Tibial nerve (tissue), 4 donors: ENCODE results near the gene PDE1C. TPM values are rescaled to one million over a fixed set of nuclear protein-coding genes. Genes with fewer than 3 reads are reported as not detected.

Source experiments
- DNase-seq, 2 donors: peaks; one replicate each; pipeline ENCODE4 v3.0.0-alpha.2; 2019; ENCODE audit warnings: low spot score in 2 of 2
- H3K27ac ChIP-seq, 4 donors: fragments of 200-600 bp; sonication (generic) in 3 of 4; one replicate each; pipeline ENCODE4 v1.5.1; 2017 to 2019; ENCODE audit warnings: mild to moderate bottlenecking in 1 of 4
- H3K27me3 ChIP-seq, 2 donors: fragments of 200-600 bp; sonication (generic) in 1 of 2; one replicate each; pipeline versions ENCODE4 v1.5.1 to v1.6.0; 2017 to 2019
- H3K36me3 ChIP-seq, 3 donors: fragments of 200-600 bp; sonication (generic); one replicate each; pipeline ENCODE4 v1.5.1; 2018 to 2019
- H3K4me1 ChIP-seq, 4 donors: fragments of 200-600 bp; sonication (generic) in 3 of 4; one replicate each; pipeline ENCODE4 v1.5.1; 2017 to 2019
- H3K4me3 ChIP-seq, 4 donors: fragments of 200-600 bp; sonication (generic) in 3 of 4; one replicate each; pipeline ENCODE4 v1.5.1; 2017 to 2019; ENCODE audit warnings: mild to moderate bottlenecking in 1 of 4, moderate library complexity in 1 of 4
- H3K9me3 ChIP-seq, 4 donors: fragments of 200-600 bp; sonication (generic) in 3 of 4; one replicate each; pipeline ENCODE4 v1.5.1; 2017 to 2019
- CTCF ChIP-seq, 5 experiments: fragments of 200-600 bp in 3 of 5; fragments of 450-650 bp in 2 of 5; sonication (generic) in 3 of 5; IDR thresholded peaks; one replicate each; pipeline ENCODE4 v1.5.1; 2016 to 2019; ENCODE audit warnings: antibody characterized with exemption in 5 of 5, mild to moderate bottlenecking in 3 of 5, moderate library complexity in 2 of 5
- EP300 ChIP-seq, 2 donors: sonication (generic); formaldehyde crosslinking; IDR thresholded peaks; one replicate each; pipeline ENCODE4 v1.6.1; 2017; ENCODE audit warnings: antibody characterized with exemption in 2 of 2, mild to moderate bottlenecking in 1 of 2
- POLR2A ChIP-seq, 2 donors: fragments of 450-650 bp; IDR thresholded peaks; one replicate each; pipeline ENCODE4 v1.6.1; 2017; ENCODE audit warnings: antibody characterized with exemption in 2 of 2, mild to moderate bottlenecking in 2 of 2, moderate library complexity in 2 of 2
- WGBS, 2 donors: methylation state at CpG; one replicate each; pipeline ENCODE4 v1.1.5; 2018; 5-methylcytosine and 5-hydroxymethylcytosine counted together
- total RNA-seq, 4 donors: library from RNA; depleted of rRNA; stranded (reverse); fragments of >200 nt; gene quantifications; one replicate each; pipeline ENCODE4 v1.1.0, GENCODE V29; 2016

Gene PDE1C
- 10 to 100 TPM; 10.6 to 31.8 (median 20.7) TPM for total RNA-seq

GRCh38 chr7:32070406-32071360, at the start of gene PDE1C:
Gene PDE1C (minus strand): TSS chr7:32070407.
- Histone ChIP-seq H3K27me3 (peaks cover 0 to 9% of the 10 kb centered on the region in 2 donors), H3K4me1 (peaks cover 0 to 40% (median 6%) of the 10 kb centered on the region in 4 donors), H3K36me3 (no peaks in the 10 kb centered on the region), H3K27ac (peak within 1 kb of the TSS in 2 of 4 donors; percentile 37 to 64), H3K9me3 (no peaks in the 10 kb centered on the region), H3K4me3 (peak within 1 kb of the TSS; percentile 24 to 68 (median 36))
- 2% methylated on average over 59 to 76 of the region's 88 CpGs for WGBS, 2 donors
- TF ChIP-seq CTCF (IDR thresholded peaks at IDR 0.05), result no peak
- no peak for TF ChIP-seq POLR2A (IDR thresholded peaks at IDR 0.05)
- TF ChIP-seq EP300 (IDR thresholded peaks at IDR 0.05), result no peak
- no peak for DNase-seq

GRCh38 chr7:32119790-32120196, 49.6 kb upstream of the PDE1C start:
- TF ChIP-seq CTCF (IDR thresholded peaks at IDR 0.05), result no peak
- TF ChIP-seq POLR2A (IDR thresholded peaks at IDR 0.05), result no peak
- no peak for TF ChIP-seq EP300 (IDR thresholded peaks at IDR 0.05)
- no peak for DNase-seq
- Histone ChIP-seq H3K27me3 (no peaks in the 10 kb centered on the region), H3K27ac (no peak overlapping the region), H3K4me3 (no peak overlapping the region), H3K4me1 (peaks cover 0 to 3% (median 0%) of the 10 kb centered on the region in 4 donors), H3K36me3 (no peaks in the 10 kb centered on the region), H3K9me3 (peaks cover 0 to 24% (median 3%) of the 10 kb centered on the region in 4 donors)
- WGBS, 2 donors, result 76 to 89% methylated on average over 4 to 7 of the region's 8 CpGs

GRCh38 chr7:32117837-32118236, 47.6 kb upstream of the PDE1C start:
- H3K36me3 ChIP-seq, result no peaks in the 10 kb centered on the region
- TF ChIP-seq EP300 (IDR thresholded peaks at IDR 0.05), result no peak
- TF ChIP-seq POLR2A (IDR thresholded peaks at IDR 0.05), result no peak
- TF ChIP-seq CTCF (IDR thresholded peaks at IDR 0.05), result no peak
- H3K9me3 ChIP-seq, result peaks cover 0 to 17% (median 0%) of the 10 kb centered on the region in 4 donors
- no peak for DNase-seq
- 45 to 72% methylated on average over 2 of the region's 2 CpGs for WGBS, 2 donors
- H3K4me3 ChIP-seq, result no peak overlapping the region
- no peak overlapping the region for H3K27ac ChIP-seq
- H3K27me3 ChIP-seq, result no peaks in the 10 kb centered on the region
- peaks cover 0 to 3% (median 0%) of the 10 kb centered on the region in 4 donors for H3K4me1 ChIP-seq

- Histone ChIP-seq H3K4me3 (no peak overlapping the region), H3K27ac (no peak overlapping the region), H3K36me3 (peaks cover 0 to under 1% (median 0%) of the 10 kb centered on the region in 3 donors), H3K4me1 (peaks cover 0 to 3% (median 0%) of the 10 kb centered on the region in 4 donors), H3K9me3 (peaks cover 0 to 18% (median 2%) of the 10 kb centered on the region in 4 donors), H3K27me3 (no peaks in the 10 kb centered on the region)
- DNase-seq, result no peak
- TF ChIP-seq CTCF (IDR thresholded peaks at IDR 0.05) (no peak), EP300 (IDR thresholded peaks at IDR 0.05) (no peak), POLR2A (IDR thresholded peaks at IDR 0.05) (no peak)
Measured at GRCh38 chr7:32116436-32116835, 46.2 kb upstream of the PDE1C start.

GRCh38 chr7:32115831-32116230, 45.6 kb upstream of the PDE1C start:
- H3K27me3 ChIP-seq, result no peaks in the 10 kb centered on the region
- H3K36me3 ChIP-seq, result peaks cover 0 to 5% (median 0%) of the 10 kb centered on the region in 3 donors
- TF ChIP-seq EP300 (IDR thresholded peaks at IDR 0.05) (no peak), CTCF (IDR thresholded peaks at IDR 0.05) (no peak), POLR2A (IDR thresholded peaks at IDR 0.05) (no peak)
- WGBS, 2 donors, result 35 to 38% methylated on average over 1 of the region's 1 CpG
- DNase-seq, result no peak
- H3K4me3 ChIP-seq, result no peak overlapping the region
- H3K9me3 ChIP-seq, result peaks cover 0 to 24% (median 5%) of the 10 kb centered on the region in 4 donors
- H3K4me1 ChIP-seq, result peaks cover 0 to 3% (median 0%) of the 10 kb centered on the region in 4 donors
- no peak overlapping the region for H3K27ac ChIP-seq
